Sigmoid colon (tissue), 4 donors: ENCODE data around the gene TUBGCP3.

Source experiments
- CTCF ChIP-seq, 4 experiments: fragments of 450-650 bp in 3 of 4; fragments of 200-600 bp in 1 of 4; IDR thresholded peaks; one replicate each; pipeline ENCODE4 v1.5.1; 2016 to 2019; ENCODE audit warnings: antibody characterized with exemption in 4 of 4, mild to moderate bottlenecking in 3 of 4, moderate library complexity in 2 of 4
- EP300 ChIP-seq, 4 donors: sonication (generic); formaldehyde crosslinking; IDR thresholded peaks; one replicate each; pipeline ENCODE4 v1.6.1; 2017; ENCODE audit warnings: antibody characterized with exemption in 4 of 4
- POLR2A ChIP-seq, 2 donors: fragments of 450-650 bp; IDR thresholded peaks; one replicate each; pipeline ENCODE4 v1.6.1; 2016; ENCODE audit warnings: antibody characterized with exemption in 2 of 2, mild to moderate bottlenecking in 2 of 2, moderate library complexity in 2 of 2
- POLR2AphosphoS5 ChIP-seq, 4 donors: sonication (generic); formaldehyde crosslinking; IDR thresholded peaks; one replicate each; pipeline ENCODE4 v1.6.1; 2017; ENCODE audit warnings: antibody characterized with exemption in 4 of 4

- TF ChIP-seq EP300 (IDR thresholded peaks at IDR 0.05) (no peak), CTCF (IDR thresholded peaks at IDR 0.05) (no peak), POLR2AphosphoS5 (IDR thresholded peaks at IDR 0.05) (no peak), POLR2A (IDR thresholded peaks at IDR 0.05) (no peak)
These were observed 33.6 kb downstream of the TUBGCP3 start for GRCh38 chr13:112554214-112554850.
